SW 1271 (cell line): ENCODE results near the gene KLHL11.
"Not testable (repeated sequence)": the region's sequence is repeated elsewhere in the genome, so short reads cannot be mapped to it uniquely, and the experiment has no call there.

Experiments used
- DNase-seq, 2 experiments: peaks; one replicate each; lab custom pipeline; 2025; lab: John Stamatoyannopoulos, UW

Gene KLHL11

GRCh38 chr17:41837761-41838538 lies 27.3 kb downstream of the KLHL11 start, which contains the start of gene KLHL10:
TSS of gene KLHL10 (plus strand) at chr17:41837825. CDS start at chr17:41837933, 108 bp downstream.
- no peak for DNase-seq

- no peak for DNase-seq
Observed at GRCh38 chr17:41836550-41837196, 28.6 kb downstream of the KLHL11 start.

- peak; percentile 31 to 36 for DNase-seq
Observed at GRCh38 chr17:41835800-41836549, 29.2 kb downstream of the KLHL11 start, which contains the start of gene NT5C3B. TSS of gene NT5C3B (minus strand) at chr17:41836232. CDS start at chr17:41836193, 39 bp downstream.

GRCh38 chr17:41835214-41835799 lies 29.9 kb downstream of the KLHL11 start:
- DNase-seq = no peak

GRCh38 chr17:41829961-41830360 lies 35.3 kb downstream of the KLHL11 start:
- not testable (repeated sequence) for DNase-seq

- no peak for DNase-seq
Observed at GRCh38 chr17:41825175-41825845, 39.9 kb downstream of the KLHL11 start.

GRCh38 chr17:41824086-41824485 lies 41.1 kb downstream of the KLHL11 start:
- no peak for DNase-seq

- DNase-seq = no peak
Observed at GRCh38 chr17:41823580-41823979, 41.6 kb downstream of the KLHL11 start.

GRCh38 chr17:41823141-41823524 lies 42.1 kb downstream of the KLHL11 start:
- no peak for DNase-seq

- no peak for DNase-seq
Observed at GRCh38 chr17:41822216-41823140, 42.7 kb downstream of the KLHL11 start.

GRCh38 chr17:41821776-41822175 lies 43.4 kb downstream of the KLHL11 start:
- DNase-seq = no peak

- DNase-seq = no peak
Observed at GRCh38 chr17:41818024-41818423, 47.2 kb downstream of the KLHL11 start.

GRCh38 chr17:41816637-41817320 lies 48.4 kb downstream of the KLHL11 start:
- no peak for DNase-seq

GRCh38 chr17:41814195-41814594 lies 51.0 kb downstream of the KLHL11 start:
- no peak for DNase-seq

GRCh38 chr17:41813699-41814124 lies 51.5 kb downstream of the KLHL11 start:
- no peak for DNase-seq

- DNase-seq = no peak
Observed at GRCh38 chr17:41813152-41813680, 52.0 kb downstream of the KLHL11 start.

- peak; percentile 84 to 85 for DNase-seq
Observed at GRCh38 chr17:41812381-41813151, 52.7 kb downstream of the KLHL11 start, which contains the start of gene FKBP10. TSS of gene FKBP10 (plus strand) at chr17:41813004. CDS start at chr17:41813035, 31 bp downstream.

GRCh38 chr17:41811549-41812380 lies 53.5 kb downstream of the KLHL11 start, which contains the start of gene P3H4:
TSS of gene P3H4 (minus strand) at chr17:41811949. CDS start at chr17:41811915, 34 bp downstream.
- peak; percentile 37 to 74 for DNase-seq
